Endothelial cell of umbilical vein (primary cell): Measurements from ENCODE around the gene HASPIN. TPM values are rescaled to one million over a fixed set of nuclear protein-coding genes. Genes with fewer than 3 reads are reported as not detected.
"Not testable (repeated sequence)": the region's sequence is repeated elsewhere in the genome, so short reads cannot be mapped to it uniquely, and the experiment has no call there.

Source experiments
- BruUV-seq: library from RNA; stranded (reverse); fragments of 400-500 nt; replicated peaks from 2 replicates; lab custom pipeline; 2021; lab: Mats Ljungman, UMichigan
- CTCF ChIA-PET: fragments of 300-600, 350-600 bp; sonication (Branson Sonifier 250); formaldehyde crosslinking; loops from one replicate; lab custom pipeline; 2021; ENCODE audit warnings: antibody characterized with exemption, inconsistent platforms; lab: Charles Lee
- POLR2A ChIA-PET: fragments of 300-600, 350-600 bp; sonication (Branson Sonifier 250); formaldehyde crosslinking; loops from one replicate; lab custom pipeline; 2021; ENCODE audit warnings: antibody characterized with exemption, inconsistent platforms; lab: Charles Lee
- DNase-seq: peaks from one replicate; pipeline ENCODE4 v3.0.0-alpha.2; 2011; ENCODE audit warnings: low read depth, low spot score
- FAIRE-seq: peaks from 2 replicates; lab custom pipeline; 2011; peaks lifted over from hg19 to GRCh38; lab: Jason Lieb, UNC
- H2AFZ ChIP-seq: 2 replicates; pipeline ENCODE4 v1.6.0; 2012; ENCODE audit warnings: low read depth, low read length, control low read depth, inconsistent platforms
- H3K27ac ChIP-seq: 2 replicates; pipeline ENCODE4 v1.5.1; 2011; ENCODE audit warnings: low read depth, mild to moderate bottlenecking, control low read depth, low read length, moderate library complexity; ENCODE audit not compliant: insufficient read depth
- H3K27me3 ChIP-seq, 2 experiments: 2 replicates each; pipeline versions ENCODE4 v1.6.0 to v1.6.1; 2011; ENCODE audit warnings: low read length in 2 of 2, mixed read lengths in 1 of 2; ENCODE audit not compliant: control insufficient read depth in 2 of 2, insufficient read depth in 2 of 2
- H3K36me3 ChIP-seq, 2 experiments: 2 replicates in 1 of 2; 3 replicates in 1 of 2; pipeline ENCODE4 v1.5.1; 2011; ENCODE audit warnings: low read length in 2 of 2, mild to moderate bottlenecking in 1 of 2, moderate library complexity in 1 of 2; ENCODE audit not compliant: control insufficient read depth in 2 of 2, insufficient read depth in 2 of 2; ENCODE audit errors: extremely low read depth in 1 of 2
- H3K4me1 ChIP-seq: 3 replicates; pipeline ENCODE4 v1.5.1; 2011; ENCODE audit warnings: mild to moderate bottlenecking, low read length; ENCODE audit not compliant: control insufficient read depth, insufficient read depth; ENCODE audit errors: extremely low read depth
- H3K4me2 ChIP-seq: 2 replicates; pipeline ENCODE4 v1.6.1; 2011; ENCODE audit warnings: low read length, control low read depth, mixed read lengths; ENCODE audit not compliant: insufficient read depth
- H3K4me3 ChIP-seq, 3 experiments: fragments of 200-600 bp in 1 of 3; sonication (generic), shearing (Covaris generic) in 1 of 3; replicated peaks in 1 of 3; 2 replicates each; pipeline ENCODE4 v1.5.1; 2011 to 2016; ENCODE audit warnings: control low read depth in 3 of 3, low read length in 3 of 3, mild to moderate bottlenecking in 2 of 3, inconsistent platforms in 1 of 3, low read depth in 1 of 3, moderate library complexity in 1 of 3; ENCODE audit not compliant: insufficient read depth in 1 of 3
- H3K79me2 ChIP-seq: 2 replicates; pipeline ENCODE4 v1.6.0; 2012; ENCODE audit warnings: low read length, inconsistent platforms; ENCODE audit not compliant: control insufficient read depth, insufficient read depth
- H3K9ac ChIP-seq: replicated peaks from 2 replicates; pipeline ENCODE3; 2011; ENCODE audit warnings: low read length, control low read depth; ENCODE audit not compliant: insufficient read depth; ENCODE audit errors: extremely low read depth
- H3K9me1 ChIP-seq: replicated peaks from 3 replicates; pipeline ENCODE4 v1.6.0; 2011; ENCODE audit warnings: mild to moderate bottlenecking, low read length; ENCODE audit not compliant: control insufficient read depth, insufficient read depth; ENCODE audit errors: extremely low read depth
- H3K9me3 ChIP-seq: replicated peaks from 2 replicates; pipeline ENCODE4 v1.5.1; 2012; ENCODE audit warnings: low read length, inconsistent platforms; ENCODE audit not compliant: control insufficient read depth, insufficient read depth
- H4K20me1 ChIP-seq: replicated peaks from 2 replicates; pipeline ENCODE3; 2011; ENCODE audit warnings: mild to moderate bottlenecking, low read length; ENCODE audit not compliant: control insufficient read depth, insufficient read depth; ENCODE audit errors: extremely low read depth
- CTCF ChIP-seq, 2 donors: IDR thresholded peaks; 1 replicate in 1 of 2; 2 replicates in 1 of 2; pipeline ENCODE4 v1.5.1; 2011; ENCODE audit warnings: low read length in 2 of 2, mild to moderate bottlenecking in 2 of 2, moderate library complexity in 2 of 2, control low read depth in 1 of 2, inconsistent platforms in 1 of 2, low read depth in 1 of 2; ENCODE audit not compliant: insufficient read depth in 1 of 2; ENCODE audit errors: extremely low read depth in 1 of 2
- EZH2 ChIP-seq: IDR thresholded peaks from 2 replicates; pipeline ENCODE4 v1.6.1; 2012; ENCODE audit warnings: borderline replicate concordance, low read depth, mild to moderate bottlenecking, moderate library complexity, low read length, inconsistent platforms; ENCODE audit not compliant: severe bottlenecking
- FOS ChIP-seq: IDR thresholded peaks from 2 replicates; pipeline ENCODE4 v1.6.1; 2011; ENCODE audit warnings: mild to moderate bottlenecking, low read length, moderate library complexity, borderline replicate concordance; ENCODE audit not compliant: insufficient read depth
- GATA2 ChIP-seq: IDR thresholded peaks from 2 replicates; pipeline ENCODE4 v1.7.0; 2011; ENCODE audit warnings: low read depth, mild to moderate bottlenecking, moderate library complexity, mixed read lengths, low read length; ENCODE audit not compliant: insufficient read length, insufficient read depth
- JUN ChIP-seq: IDR thresholded peaks from 2 replicates; pipeline ENCODE4 v1.6.1; 2011; ENCODE audit warnings: borderline replicate concordance, low read depth; ENCODE audit not compliant: insufficient read length, insufficient read depth
- MAX ChIP-seq: IDR thresholded peaks from 2 replicates; pipeline ENCODE4 v1.6.1; 2011; ENCODE audit not compliant: insufficient read depth, insufficient read length
- MYC ChIP-seq: IDR thresholded peaks from one replicate; pipeline ENCODE4 v1.6.1; 2011; ENCODE audit warnings: mild to moderate bottlenecking, low read depth, low read length
- POLR2A ChIP-seq: IDR thresholded peaks from 2 replicates; pipeline ENCODE4 v1.6.1; 2012; ENCODE audit warnings: low read depth, mild to moderate bottlenecking, control low read depth, low read length
- POLR2AphosphoS5 ChIP-seq: IDR thresholded peaks from 2 replicates; pipeline ENCODE4 v1.6.1; 2012; ENCODE audit warnings: low read depth, mild to moderate bottlenecking, control low read depth, low read length, moderate library complexity; ENCODE audit not compliant: insufficient read depth
- dilution Hi-C: fragments of 300-500 bp; cut with MboI; formaldehyde crosslinking; loops from one replicate; pipeline ENCODE4 v1.15.0; 2019; ENCODE audit warnings: low sequenced_read_pairs; ENCODE audit not compliant: extremely low pct_ligation_motif_present
- intact Hi-C: fragments of 100-400 bp; cut with micrococcal nuclease; formaldehyde crosslinking; loops from one replicate; pipeline ENCODE4 v1.10.0; 2022
- polyA plus RNA-seq, 4 experiments: library from polyadenylated mRNA; depleted of rRNA in 3 of 4; stranded (reverse) in 3 of 4; unstranded in 1 of 4; fragments of >200 nt; gene quantifications; 2 replicates each; pipeline versions ENCODE4 v1.2.1 to v1.2.3, GENCODE V29; 2011 to 2012; ENCODE audit warnings: missing spikeins in 1 of 4
- total RNA-seq: library from RNA; stranded (reverse); gene quantifications from 2 replicates; pipeline ENCODE4 v1.2.3, GENCODE V29; 2021

HASPIN gene
- total and polyA plus RNA-seq, 2 donors (not counting 3 experiments of a cell fraction or from before 2014, with no cell fraction given) = 2.7 to 13.2 TPM

GRCh38 chr17:3732210-3732621 is 8.5 kb downstream of the HASPIN start:
- no peak overlapping the region for H3K27ac ChIP-seq
- no peaks in the 10 kb centered on the region for H3K4me1 ChIP-seq
- no peaks in the 10 kb centered on the region for H3K9me3 ChIP-seq
- CTCF ChIA-PET = interaction anchor here (0.6 to 1.0 kb wide), 5 partner anchors 24 to 885 kb away, joined by 3 to 7 read pairs (median 3); no protein-coding TSS in a partner anchor
- no peak for FAIRE-seq
- H2AFZ ChIP-seq = no peak overlapping the region
- H3K79me2 ChIP-seq = peaks cover 2% of the 10 kb centered on the region
- intact Hi-C loops (no loop called here), dilution Hi-C loops (no loop called here)
- DNase-seq = no peak
- peaks cover 0 to under 1% of the 10 kb centered on the region in 2 experiments for H3K27me3 ChIP-seq
- H4K20me1 ChIP-seq = no peaks in the 10 kb centered on the region
- H3K4me3 ChIP-seq = no peak overlapping the region
- H3K9me1 ChIP-seq = no peaks in the 10 kb centered on the region
- H3K4me2 ChIP-seq = no peak overlapping the region
- POLR2A ChIA-PET = interaction anchor here (0.6 kb wide), 1 partner anchor 105 kb away, joined by 3 read pairs; no protein-coding TSS in a partner anchor
- H3K9ac ChIP-seq = no peak overlapping the region
- no TSS peak for BruUV-seq
- no peaks in the 10 kb centered on the region for H3K36me3 ChIP-seq
- TF ChIP-seq EZH2 (no peak), POLR2A (no peak), POLR2AphosphoS5 (no peak), JUN (no peak), CTCF (IDR thresholded peaks at IDR 0.05; ENCODE audit: extremely low read depth in 1 of 2, insufficient read depth in 1 of 2, low read depth in 1 of 2, low read length in 2 of 2) (no peak), FOS (no peak), MAX (no peak), GATA2 (no peak), MYC (no peak)

GRCh38 chr17:3734911-3735276 is 11.2 kb downstream of the HASPIN start:
- CTCF ChIA-PET = interaction anchor here (0.7 to 6.1 kb wide), 13 partner anchors 7 to 179 kb away, joined by 3 to 63 read pairs (median 5); partner anchors contain the start of genes NCBP3 and P2RX5
- H3K9ac ChIP-seq, H4K20me1 ChIP-seq, DNase-seq, H3K27ac ChIP-seq, H3K9me1 ChIP-seq, H2AFZ ChIP-seq, FAIRE-seq, H3K36me3 ChIP-seq, H3K4me3 ChIP-seq, H3K4me1 ChIP-seq, H3K9me3 ChIP-seq, H3K4me2 ChIP-seq, POLR2A ChIA-PET, BruUV-seq, dilution Hi-C loops, H3K27me3 ChIP-seq, H3K79me2 ChIP-seq: not testable (repeated sequence)
- intact Hi-C loops = loop anchor here (1.0 to 5.0 kb wide), 3 partner anchors 32 to 688 kb away; partner anchors contain the start of gene NCBP3
